Stimulated activated CD8-positive, alpha-beta memory T cell treated with anti-CD3 and anti-CD28 coated beads, Interleukin-7, amount 100 ng/mL, for 1 hour (primary cell): ENCODE measurements around the gene L3MBTL4.
"Not testable (repeated sequence)": the region's sequence is repeated elsewhere in the genome, so short reads cannot be mapped to it uniquely, and the experiment has no call there.

Experiments
- DNase-seq, 2 donors: peaks; one replicate each; pipeline ENCODE4 v3.0.0-alpha.2; 2020; ENCODE audit warnings: low read depth in 2 of 2

L3MBTL4 gene

DNA sequence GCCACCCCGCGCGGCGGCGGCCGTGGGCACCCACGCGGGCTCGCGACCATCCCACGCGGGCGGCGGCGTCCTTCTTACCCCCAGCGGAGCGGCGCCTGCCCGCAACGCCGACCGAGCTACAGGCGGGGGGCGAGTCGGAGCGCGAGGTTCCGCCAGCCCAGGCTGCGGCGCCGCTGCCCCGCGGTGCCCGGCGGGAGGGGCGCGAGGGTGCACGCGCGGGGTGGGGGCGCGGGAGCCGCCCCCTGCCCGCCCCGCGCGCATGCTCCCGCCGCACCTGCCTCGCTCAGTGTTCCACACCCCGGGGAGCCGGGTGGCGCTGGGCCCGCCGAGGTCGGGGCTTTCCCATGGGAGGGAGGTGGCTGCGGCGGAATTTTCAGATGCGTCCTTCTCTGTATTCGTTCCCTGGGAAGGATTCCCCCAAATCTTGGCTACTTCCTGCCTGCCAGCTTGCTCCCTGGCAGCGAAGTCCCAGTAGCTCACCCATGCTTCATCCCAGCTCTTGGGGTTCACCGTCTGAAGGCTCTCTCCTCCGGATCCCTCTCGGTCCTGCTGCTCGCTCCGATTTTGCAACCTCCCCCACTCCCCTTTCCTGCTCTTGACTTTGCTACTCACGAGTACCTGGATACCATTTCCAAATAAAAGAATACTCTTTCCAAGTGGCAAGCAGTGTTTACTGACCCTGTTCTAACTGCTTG, at the start of gene L3MBTL4:
Gene L3MBTL4, minus strand, starts transcription at position 189 of the 695 bp plus-strand sequence. CDS start 103,286 bp downstream, outside the sequence.
- no peak for DNase-seq

- no peak for DNase-seq
Measured at GRCh38 chr18:6452194-6452593, 37.5 kb upstream of the L3MBTL4 start.

DNA sequence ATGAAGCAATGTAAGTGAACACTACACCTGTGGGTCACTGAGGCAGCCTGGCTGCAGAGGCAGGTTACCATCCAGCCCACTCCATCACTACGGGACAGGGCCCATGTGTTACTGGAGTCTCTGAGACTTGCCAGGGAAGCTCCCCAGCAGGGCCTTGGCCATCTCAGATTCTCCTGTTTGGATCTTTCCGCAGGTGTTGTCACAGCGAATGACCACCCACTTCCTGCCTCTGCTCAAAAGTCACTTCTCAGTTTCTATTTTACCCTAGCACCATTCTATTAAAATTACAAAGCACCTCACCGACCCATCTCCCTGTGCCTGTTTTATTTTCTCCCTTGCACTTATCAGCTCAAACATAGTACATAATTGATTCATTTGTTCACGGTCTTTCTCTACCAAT, 34.5 kb upstream of the L3MBTL4 start:
- no peak for DNase-seq

GRCh38 chr18:6444466-6445228, 29.9 kb upstream of the L3MBTL4 start:
- DNase-seq: no peak

GRCh38 chr18:6441200-6441599, 26.5 kb upstream of the L3MBTL4 start:
- no peak for DNase-seq

GRCh38 chr18:6437937-6438818, 23.5 kb upstream of the L3MBTL4 start:
- DNase-seq: no peak

DNA sequence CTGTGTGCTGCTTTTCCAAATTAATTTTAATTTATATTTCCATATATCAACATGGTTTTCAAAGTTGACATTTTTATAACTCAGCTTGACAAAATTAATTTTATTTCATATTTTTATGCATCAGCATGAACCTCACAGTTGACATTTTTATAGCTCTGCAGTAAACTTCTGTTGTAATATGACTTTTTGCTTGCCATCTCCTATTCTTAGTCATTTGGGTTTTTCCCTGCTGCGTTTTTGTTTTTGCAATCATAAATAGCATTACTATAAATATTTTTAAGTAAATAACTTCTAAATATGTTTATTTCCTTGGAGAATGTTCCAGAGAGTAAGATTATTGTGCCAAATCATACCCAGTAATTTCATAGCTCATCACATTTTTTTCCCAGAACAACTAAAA, 21.0 kb upstream of the L3MBTL4 start:
- DNase-seq: no peak

DNA sequence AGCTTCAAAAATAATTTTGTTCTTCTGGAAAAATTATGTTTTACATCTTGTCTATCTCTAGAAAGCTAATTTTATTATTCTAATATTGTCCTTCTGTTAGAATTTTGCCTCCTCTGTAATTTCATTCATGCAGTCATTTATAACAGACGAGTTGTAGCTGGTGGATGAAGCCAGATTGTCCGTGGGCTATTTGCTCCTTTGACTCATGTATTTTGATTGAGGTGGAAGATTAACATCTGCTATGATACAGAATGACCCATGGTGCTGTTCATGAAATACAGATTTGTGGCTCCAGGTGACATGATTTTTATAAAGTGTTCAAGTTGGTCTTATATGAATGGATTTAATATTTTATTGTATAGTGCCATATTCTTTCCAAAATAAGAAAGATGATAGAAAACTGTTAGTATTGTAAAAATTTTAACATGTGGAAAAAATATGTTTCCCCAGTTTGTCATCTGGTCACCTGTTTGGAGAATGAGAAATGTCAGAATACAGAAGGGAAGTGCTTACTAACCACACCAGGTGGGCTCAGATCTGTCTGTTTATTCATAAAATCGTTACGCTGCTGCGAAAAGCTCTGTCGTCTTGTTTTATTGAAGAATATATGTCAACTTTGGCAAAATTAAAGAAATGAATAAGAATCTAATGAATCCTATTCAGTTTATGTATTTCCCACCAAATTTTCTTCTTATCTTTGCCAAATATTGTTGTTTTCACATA, 20.4 kb upstream of the L3MBTL4 start:
- DNase-seq: no peak

DNA sequence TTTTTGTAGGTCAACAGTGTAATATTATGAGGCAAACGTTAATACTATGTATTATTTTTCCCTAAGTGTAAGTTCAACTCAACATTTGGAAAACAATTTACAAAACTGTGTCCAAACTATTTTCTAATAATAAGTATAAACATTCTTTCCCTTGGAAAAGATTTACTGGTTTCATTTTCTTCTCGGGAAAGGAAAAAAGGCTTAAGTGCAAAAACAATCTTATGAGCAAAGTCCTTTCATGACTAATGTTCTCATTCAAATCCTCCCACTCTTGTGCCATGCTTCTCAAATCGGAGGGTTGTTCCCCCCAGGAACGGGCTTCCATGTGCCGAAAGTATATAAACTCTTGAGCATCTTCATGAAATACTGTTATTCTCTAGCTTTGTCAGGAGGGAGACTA, 19.8 kb upstream of the L3MBTL4 start:
- DNase-seq: no peak

DNA sequence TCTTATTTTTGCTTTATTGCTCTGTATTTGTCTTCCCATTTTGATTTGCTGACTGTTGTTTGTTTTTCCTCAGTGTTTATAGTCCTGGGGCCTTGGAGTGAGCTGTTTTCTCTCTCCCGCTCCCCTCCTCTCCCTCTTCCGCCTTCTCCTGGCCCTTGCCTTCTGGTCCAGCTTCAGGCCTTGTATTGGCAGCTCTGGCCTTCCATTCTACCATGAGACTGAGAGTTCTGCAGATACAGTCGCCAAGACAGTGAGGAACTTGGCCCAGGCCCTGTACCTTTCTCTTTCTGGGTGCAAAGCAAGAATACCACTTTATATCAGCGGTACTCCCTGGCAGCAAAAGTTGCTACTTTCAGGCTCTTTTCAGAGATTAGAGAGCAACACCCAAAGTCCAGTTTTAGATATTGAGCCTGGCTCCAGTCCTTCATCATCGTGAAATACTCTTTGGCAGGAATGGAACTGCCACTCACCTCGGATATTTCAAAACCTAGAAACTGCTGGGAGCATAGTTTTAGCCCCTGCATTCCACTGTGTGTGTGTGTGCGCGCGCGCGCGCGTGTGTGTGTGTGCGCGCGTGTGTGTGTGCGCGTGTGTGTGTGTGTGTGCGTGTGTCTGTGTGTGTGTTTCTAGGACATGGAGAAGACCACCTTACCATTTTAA, 17.1 kb upstream of the L3MBTL4 start:
- DNase-seq: no peak

GRCh38 chr18:6428851-6429395, 14.2 kb upstream of the L3MBTL4 start:
- no peak for DNase-seq

DNA sequence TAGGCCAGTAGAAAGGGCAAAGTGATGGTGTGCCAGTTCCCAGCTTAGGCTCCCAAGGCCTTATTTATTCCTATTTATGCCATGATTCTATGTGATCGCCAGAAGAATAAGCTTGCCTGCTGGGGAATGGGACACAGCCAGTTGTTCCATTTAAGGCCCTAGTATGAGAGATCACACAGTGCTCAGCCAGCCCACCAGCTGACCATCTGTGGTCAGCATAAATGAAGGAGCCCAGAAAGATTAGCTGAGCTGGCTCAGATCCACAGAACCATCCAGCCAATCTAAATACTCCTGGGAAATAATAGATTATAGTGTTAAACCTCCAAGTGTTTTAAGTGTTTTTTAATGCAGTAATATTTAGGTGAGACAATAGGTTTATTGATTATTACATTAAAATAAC, 12.6 kb upstream of the L3MBTL4 start:
- DNase-seq: no peak

- DNase-seq: no peak
Measured at GRCh38 chr18:6423289-6423688, 8.6 kb upstream of the L3MBTL4 start.

GRCh38 chr18:6414118-6414722, 491 bp downstream of the L3MBTL4 start:
- peak in 1 of 2 donors; percentile 8 for DNase-seq

DNA sequence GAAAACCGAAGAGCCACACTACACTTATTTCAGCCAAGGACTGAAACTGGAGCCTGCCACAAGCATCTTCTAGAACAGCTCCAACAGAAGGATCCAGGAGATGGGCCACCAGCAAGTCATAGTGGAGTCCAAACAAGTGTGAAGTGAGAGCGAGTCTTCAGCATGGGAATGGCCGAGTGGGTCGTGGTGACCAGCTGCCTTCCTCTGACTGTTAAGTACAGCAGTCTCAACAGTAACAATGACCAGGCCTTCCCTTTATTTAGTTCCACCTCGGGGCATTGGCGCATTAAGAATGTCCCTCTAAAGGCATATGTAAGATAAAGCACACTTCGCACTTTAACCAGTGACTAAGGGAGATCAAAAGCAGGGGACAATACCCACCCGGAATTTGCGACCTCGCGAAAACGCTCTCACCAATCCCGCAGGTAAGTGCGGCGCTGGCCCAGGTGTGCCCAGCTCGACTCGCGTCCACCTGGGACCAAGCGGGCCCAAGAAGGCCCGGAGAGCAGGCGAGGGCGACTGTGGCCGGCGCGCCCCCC, 1.1 kb downstream of the L3MBTL4 start:
- no peak for DNase-seq

GRCh38 chr18:6412933-6413472, 1.7 kb downstream of the L3MBTL4 start:
- no peak for DNase-seq

DNA sequence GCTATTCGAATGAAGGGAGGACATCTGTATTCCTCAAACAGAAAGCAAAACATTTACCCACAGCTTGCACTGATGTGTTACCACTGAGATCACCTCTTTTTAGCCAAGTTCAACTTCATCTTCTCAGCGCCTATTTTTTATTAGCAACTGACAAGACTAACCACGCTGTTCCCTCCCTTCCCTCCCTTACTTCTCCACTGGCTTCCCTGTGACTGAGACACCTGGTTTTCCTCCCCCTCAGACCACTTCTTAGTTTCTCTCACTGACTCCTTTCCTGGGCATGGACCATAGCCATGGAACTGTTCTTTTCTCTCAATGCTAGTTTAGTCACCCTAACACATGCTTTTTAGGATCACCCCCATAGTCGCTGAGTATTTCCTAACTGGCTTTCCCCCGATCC, 3.3 kb downstream of the L3MBTL4 start:
- DNase-seq: no peak

DNA sequence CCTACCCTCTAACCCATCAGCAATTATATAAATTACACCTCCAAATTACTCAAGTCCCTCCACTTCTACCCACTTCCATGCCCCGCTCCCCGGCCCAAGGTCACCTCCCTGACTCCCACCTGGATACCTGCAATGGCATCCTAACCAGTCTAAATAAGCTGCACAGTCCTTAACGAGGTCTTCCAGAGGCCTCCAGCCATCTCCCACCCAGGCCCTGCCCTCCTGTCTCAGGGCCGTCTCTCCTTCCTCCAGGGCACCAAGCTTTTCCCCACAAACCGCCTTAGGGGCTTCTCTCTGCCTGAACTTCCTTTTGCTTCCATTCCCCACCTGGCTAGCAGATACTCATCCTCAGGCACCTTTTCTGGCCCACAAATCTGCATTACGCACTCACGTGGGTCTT, 4.8 kb downstream of the L3MBTL4 start:
- no peak for DNase-seq

DNA sequence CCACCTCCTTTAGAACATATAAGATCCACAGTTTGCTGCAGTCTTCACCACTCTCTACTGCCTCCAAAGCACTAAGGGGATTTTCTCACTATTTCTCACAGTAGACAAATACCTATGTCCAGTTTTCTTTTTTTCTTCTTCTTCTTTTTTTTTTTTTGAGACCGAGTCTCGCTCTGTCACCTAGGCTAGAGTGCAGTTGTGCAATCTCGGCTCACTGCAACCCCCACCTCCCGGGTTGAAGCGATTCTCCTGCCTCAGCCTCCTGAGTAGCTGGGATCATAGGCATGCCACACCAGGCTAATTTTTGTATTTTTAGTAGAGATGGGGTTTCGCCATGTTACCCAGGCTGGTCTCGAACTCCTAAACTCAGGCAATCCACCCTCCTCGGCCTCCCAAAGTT, 6.2 kb downstream of the L3MBTL4 start:
- DNase-seq: not testable (repeated sequence)
